ENCODE measurements around the gene MAS1L.

GRCh38 chr6:29488874-29489273, 1.1 kb upstream of the MAS1L start:
- TF ChIP-seq, protein P1, sequence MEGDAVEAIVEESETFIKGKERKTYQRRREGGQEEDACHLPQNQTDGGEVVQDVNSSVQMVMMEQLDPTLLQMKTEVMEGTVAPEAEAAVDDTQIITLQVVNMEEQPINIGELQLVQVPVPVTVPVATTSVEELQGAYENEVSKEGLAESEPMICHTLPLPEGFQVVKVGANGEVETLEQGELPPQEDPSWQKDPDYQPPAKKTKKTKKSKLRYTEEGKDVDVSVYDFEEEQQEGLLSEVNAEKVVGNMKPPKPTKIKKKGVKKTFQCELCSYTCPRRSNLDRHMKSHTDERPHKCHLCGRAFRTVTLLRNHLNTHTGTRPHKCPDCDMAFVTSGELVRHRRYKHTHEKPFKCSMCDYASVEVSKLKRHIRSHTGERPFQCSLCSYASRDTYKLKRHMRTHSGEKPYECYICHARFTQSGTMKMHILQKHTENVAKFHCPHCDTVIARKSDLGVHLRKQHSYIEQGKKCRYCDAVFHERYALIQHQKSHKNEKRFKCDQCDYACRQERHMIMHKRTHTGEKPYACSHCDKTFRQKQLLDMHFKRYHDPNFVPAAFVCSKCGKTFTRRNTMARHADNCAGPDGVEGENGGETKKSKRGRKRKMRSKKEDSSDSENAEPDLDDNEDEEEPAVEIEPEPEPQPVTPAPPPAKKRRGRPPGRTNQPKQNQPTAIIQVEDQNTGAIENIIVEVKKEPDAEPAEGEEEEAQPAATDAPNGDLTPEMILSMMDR (IDR thresholded peaks at IDR 0.05): no peak
- TF ChIP-seq POLR2A (IDR thresholded peaks at IDR 0.05) (no peak), EP300 (IDR thresholded peaks at IDR 0.05) (no peak)

Measured in tibial nerve (tissue), 4 donors.